Measurements from ENCODE around the gene TARM1. TPM values are rescaled to one million over a fixed set of nuclear protein-coding genes. Genes with fewer than 3 reads are reported as not detected.

TARM1 gene
- total RNA-seq, 1 donor from 2014 or later: not detected

DNA sequence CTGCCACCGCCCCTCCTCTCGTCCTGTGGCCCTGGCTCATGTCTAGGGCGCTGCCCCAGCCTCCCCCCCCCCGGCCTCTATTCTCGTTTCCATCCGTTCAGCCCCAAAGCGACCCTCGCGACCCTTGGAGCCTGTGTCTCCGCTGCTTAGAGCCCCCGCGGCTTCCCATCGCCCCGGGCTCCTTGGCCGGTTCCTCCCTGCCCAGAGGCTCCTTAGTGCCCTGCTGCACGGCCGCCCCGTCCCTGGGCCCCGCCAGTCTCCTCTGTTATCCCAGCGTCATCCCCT is 47.2 kb upstream of the TARM1 start:
- no peak overlapping the region for H2AFZ ChIP-seq (replicated peaks)
- no peak for DNase-seq (ENCODE audit: low spot score)
- no peak overlapping the region for H3K4me2 ChIP-seq
- no peak overlapping the region for H3K4me3 Mint-ChIP-seq
- no peak overlapping the region for H3K9ac ChIP-seq
- H3K27me3 Mint-ChIP-seq (ENCODE audit: insufficient read depth, low read depth): peaks cover 2% of the 10 kb centered on the region
- no peak overlapping the region for H3K27ac Mint-ChIP-seq
- H3K9me3 ChIP-seq (ENCODE audit: low read depth): no peaks in the 10 kb centered on the region
- H3K27ac ChIP-seq: no peak overlapping the region
- no peaks in the 10 kb centered on the region for H3K9me3 Mint-ChIP-seq
- no peaks in the 10 kb centered on the region for H3K27me3 ChIP-seq
- no peak overlapping the region for H3K4me3 ChIP-seq
- H4K20me1 ChIP-seq (ENCODE audit: low read depth): no peaks in the 10 kb centered on the region
- no peaks in the 10 kb centered on the region for H3K79me2 ChIP-seq (ENCODE audit: low read depth)
- H3K36me3 ChIP-seq: no peaks in the 10 kb centered on the region
- no peaks in the 10 kb centered on the region for H3K4me1 ChIP-seq
- no peaks in the 10 kb centered on the region for H3K4me1 Mint-ChIP-seq
- peaks cover 16% of the 10 kb centered on the region for H3K36me3 Mint-ChIP-seq
- no peaks in the 10 kb centered on the region for H3F3A ChIP-seq (ENCODE audit: low read depth)
- no peak for TF ChIP-seq EZH2 (IDR thresholded peaks at IDR 0.05)

DNA sequence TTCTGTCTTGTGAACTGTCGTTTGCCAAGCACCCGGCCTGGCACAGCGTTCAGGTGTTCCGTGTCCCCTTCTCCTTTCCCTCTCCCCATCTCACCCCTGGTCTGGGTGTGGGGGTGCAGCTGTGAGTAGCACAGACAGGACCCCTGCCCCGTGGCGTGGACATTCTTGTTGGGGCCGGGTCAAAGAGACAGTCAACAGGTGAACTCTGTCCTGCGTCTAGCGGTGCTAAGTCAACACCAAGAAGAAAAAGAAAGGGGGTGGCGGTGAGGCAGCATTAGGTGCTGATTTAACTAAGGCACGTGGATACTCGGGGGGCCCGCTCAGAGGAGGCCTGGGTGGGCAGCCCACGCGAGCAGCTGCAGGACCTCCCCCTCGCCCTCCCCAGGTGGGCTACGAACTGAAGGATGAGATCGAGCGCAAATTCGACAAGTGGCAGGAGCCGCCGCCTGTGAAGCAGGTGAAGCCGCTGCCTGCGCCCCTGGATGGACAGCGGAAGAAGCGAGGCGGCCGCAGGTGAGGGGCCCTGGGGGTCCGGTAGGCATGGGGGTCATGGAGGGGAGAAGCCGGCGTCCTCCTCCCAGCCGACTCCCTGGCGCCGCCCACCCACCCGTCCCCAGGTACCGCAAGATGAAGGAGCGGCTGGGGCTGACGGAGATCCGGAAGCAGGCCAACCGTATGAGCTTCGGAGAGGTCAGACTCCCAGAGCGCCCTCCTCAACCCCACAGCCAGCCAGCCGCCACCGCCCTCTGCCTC is 46.7 kb upstream of the TARM1 start:
- DNase-seq (ENCODE audit: low spot score): no peak
- Mint-ChIP-seq H3K9me3 (no peaks in the 10 kb centered on the region), H3K27me3 (ENCODE audit: insufficient read depth, low read depth) (peaks cover 2% of the 10 kb centered on the region), H3K36me3 (peaks cover 18% of the 10 kb centered on the region), H3K27ac (no peak overlapping the region), H3K4me3 (no peak overlapping the region), H3K4me1 (no peaks in the 10 kb centered on the region)
- H3K4me1 ChIP-seq: no peaks in the 10 kb centered on the region
- H3K79me2 ChIP-seq (ENCODE audit: low read depth): no peaks in the 10 kb centered on the region
- H2AFZ ChIP-seq (replicated peaks): no peak overlapping the region
- no peaks in the 10 kb centered on the region for H3K27me3 ChIP-seq
- H3K4me2 ChIP-seq: no peak overlapping the region
- no peaks in the 10 kb centered on the region for H4K20me1 ChIP-seq (ENCODE audit: low read depth)
- no peaks in the 10 kb centered on the region for H3K9me3 ChIP-seq (ENCODE audit: low read depth)
- TF ChIP-seq EZH2phosphoT487 (IDR thresholded peaks at IDR 0.05) (no peak), EZH2 (IDR thresholded peaks at IDR 0.05) (no peak)
- TF ChIP-seq, protein P1, sequence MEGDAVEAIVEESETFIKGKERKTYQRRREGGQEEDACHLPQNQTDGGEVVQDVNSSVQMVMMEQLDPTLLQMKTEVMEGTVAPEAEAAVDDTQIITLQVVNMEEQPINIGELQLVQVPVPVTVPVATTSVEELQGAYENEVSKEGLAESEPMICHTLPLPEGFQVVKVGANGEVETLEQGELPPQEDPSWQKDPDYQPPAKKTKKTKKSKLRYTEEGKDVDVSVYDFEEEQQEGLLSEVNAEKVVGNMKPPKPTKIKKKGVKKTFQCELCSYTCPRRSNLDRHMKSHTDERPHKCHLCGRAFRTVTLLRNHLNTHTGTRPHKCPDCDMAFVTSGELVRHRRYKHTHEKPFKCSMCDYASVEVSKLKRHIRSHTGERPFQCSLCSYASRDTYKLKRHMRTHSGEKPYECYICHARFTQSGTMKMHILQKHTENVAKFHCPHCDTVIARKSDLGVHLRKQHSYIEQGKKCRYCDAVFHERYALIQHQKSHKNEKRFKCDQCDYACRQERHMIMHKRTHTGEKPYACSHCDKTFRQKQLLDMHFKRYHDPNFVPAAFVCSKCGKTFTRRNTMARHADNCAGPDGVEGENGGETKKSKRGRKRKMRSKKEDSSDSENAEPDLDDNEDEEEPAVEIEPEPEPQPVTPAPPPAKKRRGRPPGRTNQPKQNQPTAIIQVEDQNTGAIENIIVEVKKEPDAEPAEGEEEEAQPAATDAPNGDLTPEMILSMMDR (IDR thresholded peaks at IDR 0.05): no peak
- no peaks in the 10 kb centered on the region for H3F3A ChIP-seq (ENCODE audit: low read depth)
- no peak overlapping the region for H3K27ac ChIP-seq
- no peak overlapping the region for H3K4me3 ChIP-seq
- H3K9ac ChIP-seq: no peak overlapping the region
- H3K36me3 ChIP-seq: no peaks in the 10 kb centered on the region

DNA sequence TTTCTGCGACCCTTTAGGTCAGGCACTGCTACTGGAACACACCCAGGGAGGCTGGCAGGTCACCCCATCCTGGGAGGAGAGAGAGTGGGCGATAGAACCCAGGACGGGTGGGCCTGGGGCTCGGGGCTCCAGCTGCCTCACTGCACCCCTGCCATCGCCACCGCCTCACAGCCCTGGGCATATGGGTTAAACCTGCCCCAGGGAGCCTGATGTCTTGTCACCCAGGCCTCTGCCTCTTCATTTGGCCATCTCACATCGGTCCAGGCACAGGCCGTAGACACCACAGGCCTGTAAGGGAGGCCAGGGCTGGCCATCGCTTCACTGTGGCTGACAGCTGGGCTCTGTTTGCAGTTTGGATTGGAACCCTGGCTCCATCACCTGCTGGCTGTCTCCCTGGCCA is 44.5 kb upstream of the TARM1 start:
- no peak for TF ChIP-seq EZH2 (IDR thresholded peaks at IDR 0.05)
- TF ChIP-seq, protein P1 (IDR thresholded peaks at IDR 0.05): no peak
- no peak for TF ChIP-seq EZH2phosphoT487 (IDR thresholded peaks at IDR 0.05)
- H3K4me3 Mint-ChIP-seq: no peak overlapping the region
- no peaks in the 10 kb centered on the region for H3K4me1 ChIP-seq
- no peaks in the 10 kb centered on the region for H3K79me2 ChIP-seq (ENCODE audit: low read depth)
- H3K27ac Mint-ChIP-seq: no peak overlapping the region
- peaks cover 6% of the 10 kb centered on the region for H3K27me3 Mint-ChIP-seq (ENCODE audit: insufficient read depth, low read depth)
- no peaks in the 10 kb centered on the region for H4K20me1 ChIP-seq (ENCODE audit: low read depth)
- DNase-seq (ENCODE audit: low spot score): no peak
- H3K4me2 ChIP-seq: no peak overlapping the region
- H3K27me3 ChIP-seq: no peaks in the 10 kb centered on the region
- H3K4me3 ChIP-seq: no peak overlapping the region
- no peaks in the 10 kb centered on the region for H3K4me1 Mint-ChIP-seq
- no peaks in the 10 kb centered on the region for H3F3A ChIP-seq (ENCODE audit: low read depth)
- no peak overlapping the region for H3K9ac ChIP-seq
- no peaks in the 10 kb centered on the region for H3K9me3 Mint-ChIP-seq
- H3K9me3 ChIP-seq (ENCODE audit: low read depth): no peaks in the 10 kb centered on the region
- no peak overlapping the region for H2AFZ ChIP-seq (replicated peaks)
- H3K36me3 ChIP-seq: no peaks in the 10 kb centered on the region
- no peak overlapping the region for H3K27ac ChIP-seq
- H3K36me3 Mint-ChIP-seq: peaks cover 18% of the 10 kb centered on the region

DNA sequence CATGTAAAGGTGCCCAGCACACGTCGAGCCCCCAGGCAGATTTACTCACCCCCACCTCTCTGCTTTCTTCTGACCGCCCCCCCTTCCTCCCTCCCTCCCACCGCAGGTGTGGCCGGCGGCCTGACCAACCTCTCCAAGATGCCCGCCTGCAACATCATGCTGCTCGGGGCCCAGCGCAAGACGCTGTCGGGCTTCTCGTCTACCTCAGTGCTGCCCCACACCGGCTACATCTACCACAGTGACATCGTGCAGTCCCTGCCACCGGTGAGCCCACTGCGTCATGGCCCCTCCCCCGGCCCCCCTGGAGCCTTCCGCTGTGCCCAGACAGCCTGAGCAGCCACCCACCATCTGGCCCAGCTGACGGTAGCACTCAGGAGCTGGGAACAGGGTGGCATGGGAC is 43.2 kb upstream of the TARM1 start:
- H3K4me3 Mint-ChIP-seq: no peak overlapping the region
- no peak for DNase-seq (ENCODE audit: low spot score)
- peaks cover 22% of the 10 kb centered on the region for H3K36me3 Mint-ChIP-seq
- Histone ChIP-seq H4K20me1 (ENCODE audit: low read depth) (no peaks in the 10 kb centered on the region), H3K79me2 (ENCODE audit: low read depth) (no peaks in the 10 kb centered on the region), H2AFZ (replicated peaks) (no peak overlapping the region), H3K36me3 (no peaks in the 10 kb centered on the region), H3F3A (ENCODE audit: low read depth) (no peaks in the 10 kb centered on the region), H3K27me3 (no peaks in the 10 kb centered on the region), H3K9me3 (ENCODE audit: low read depth) (no peaks in the 10 kb centered on the region), H3K4me3 (no peak overlapping the region), H3K4me2 (no peak overlapping the region), H3K4me1 (no peaks in the 10 kb centered on the region), H3K9ac (no peak overlapping the region), H3K27ac (no peak overlapping the region)
- no peak for TF ChIP-seq EZH2phosphoT487 (IDR thresholded peaks at IDR 0.05)
- peaks cover 6% of the 10 kb centered on the region for H3K27me3 Mint-ChIP-seq (ENCODE audit: insufficient read depth, low read depth)
- H3K4me1 Mint-ChIP-seq: no peaks in the 10 kb centered on the region
- no peaks in the 10 kb centered on the region for H3K9me3 Mint-ChIP-seq
- no peak overlapping the region for H3K27ac Mint-ChIP-seq

Measured in neural progenitor cell (in vitro differentiated cells).